IMR-90 (cell line): Measurements from ENCODE around the gene KAT2B. TPM values are rescaled to one million over a fixed set of nuclear protein-coding genes. Genes with fewer than 3 reads are reported as not detected.

Source experiments
- ATAC-seq: fragments of 200-7000 bp; cut with Tn5 transposase; 2 replicates; pipeline ENCODE4 v1.9.1; 2020; ENCODE audit warnings: low read depth, mild to moderate bottlenecking, moderate library complexity
- BruUV-seq: library from RNA; stranded (reverse); fragments of 400-500 nt; replicated peaks from 2 replicates; lab custom pipeline; 2021; lab: Mats Ljungman, UMichigan
- CTCF ChIA-PET: fragments of 300-600 bp; formaldehyde crosslinking; extraction: SDS; loops from one replicate; lab custom pipeline; 2021; ENCODE audit warnings: antibody characterized with exemption; lab: Yijun Ruan, JAX
- POLR2A ChIA-PET: fragments of 300-600 bp; sonication (Branson Sonifier 250); formaldehyde crosslinking; loops from one replicate; lab custom pipeline; 2022; ENCODE audit warnings: antibody characterized with exemption; ENCODE audit not compliant: unreplicated experiment; lab: Charles Lee
- DNase-seq: peaks from one replicate; pipeline ENCODE4 v3.0.0; 2013
- H2AFZ ChIP-seq: replicated peaks from 2 replicates; pipeline ENCODE3; 2013; ENCODE audit warnings: low read length, mild to moderate bottlenecking; ENCODE audit not compliant: poor library complexity
- H2AK5ac ChIP-seq: 2 replicates; pipeline ENCODE4 v1.6.1; 2013; ENCODE audit warnings: low read depth, low read length, inconsistent platforms
- H2AK9ac ChIP-seq: replicated peaks from 2 replicates; pipeline ENCODE3; 2013; ENCODE audit warnings: mild to moderate bottlenecking, low read depth, low read length, moderate library complexity; ENCODE audit not compliant: poor library complexity
- H2BK120ac ChIP-seq: 2 replicates; pipeline ENCODE4 v1.6.1; 2013; ENCODE audit warnings: low read depth, low read length, inconsistent platforms
- H2BK15ac ChIP-seq: 3 replicates; pipeline ENCODE4 v1.6.1; 2013; ENCODE audit warnings: low read depth, low read length, inconsistent platforms
- H2BK20ac ChIP-seq: 2 replicates; pipeline ENCODE4 v1.6.1; 2013; ENCODE audit warnings: low read depth, mild to moderate bottlenecking, inconsistent platforms, low read length, moderate library complexity
- H2BK5ac ChIP-seq: 2 replicates; pipeline ENCODE4 v1.6.1; 2013; ENCODE audit warnings: mild to moderate bottlenecking, low read depth, low read length, inconsistent platforms; ENCODE audit not compliant: poor library complexity, severe bottlenecking
- H3K14ac ChIP-seq: replicated peaks from 2 replicates; pipeline ENCODE4 v1.6.1; 2013; ENCODE audit warnings: low read depth, low read length, inconsistent platforms
- H3K18ac ChIP-seq: 2 replicates; pipeline ENCODE4 v1.6.1; 2013; ENCODE audit warnings: low read depth, low read length, control low read depth
- H3K23ac ChIP-seq: 2 replicates; pipeline ENCODE4 v1.6.1; 2013; ENCODE audit warnings: low read depth, low read length, inconsistent platforms
- H3K27ac ChIP-seq: 2 replicates; pipeline ENCODE4 v1.5.1; 2013; ENCODE audit warnings: mild to moderate bottlenecking, control low read depth, low read length; ENCODE audit not compliant: insufficient read depth
- H3K27me3 ChIP-seq: 2 replicates; pipeline ENCODE4 v1.6.1; 2013; ENCODE audit warnings: low read length; ENCODE audit not compliant: control insufficient read depth, insufficient read depth
- H3K36me3 ChIP-seq: 2 replicates; pipeline ENCODE4 v1.6.1; 2013; ENCODE audit warnings: low read length, mixed read lengths; ENCODE audit not compliant: control insufficient read depth, insufficient read depth
- H3K4ac ChIP-seq: 2 replicates; pipeline ENCODE4 v1.6.1; 2013; ENCODE audit warnings: low read depth, low read length, inconsistent platforms
- H3K4me1 ChIP-seq: 2 replicates; pipeline ENCODE4 v1.6.1; 2013; ENCODE audit warnings: low read length, mixed read lengths; ENCODE audit not compliant: control insufficient read depth, insufficient read depth
- H3K4me2 ChIP-seq: 2 replicates; pipeline ENCODE4 v1.6.1; 2013; ENCODE audit warnings: low read depth, mild to moderate bottlenecking, control low read depth, low read length, moderate library complexity
- H3K4me3 ChIP-seq: 2 replicates; pipeline ENCODE4 v1.5.1; 2013; ENCODE audit warnings: low read depth, mild to moderate bottlenecking, control low read depth, low read length, moderate library complexity; ENCODE audit not compliant: insufficient read depth
- H3K56ac ChIP-seq: 2 replicates; pipeline ENCODE4 v1.6.1; 2013; ENCODE audit warnings: low read length, inconsistent platforms; ENCODE audit not compliant: insufficient read depth; ENCODE audit errors: extremely low read depth
- H3K79me1 ChIP-seq, 2 experiments: 2 replicates each; pipeline ENCODE4 v1.6.1; 2013; ENCODE audit warnings: low read length in 2 of 2, inconsistent platforms in 1 of 2, low read depth in 1 of 2
- H3K9ac ChIP-seq: 2 replicates; pipeline ENCODE4 v1.6.1; 2013; ENCODE audit warnings: low read depth, low read length, control low read depth
- H3K9me1 ChIP-seq: 2 replicates; pipeline ENCODE4 v1.6.1; 2013; ENCODE audit warnings: low read length, inconsistent platforms; ENCODE audit not compliant: insufficient read depth
- H3K9me3 ChIP-seq: 2 replicates; pipeline ENCODE4 v1.6.1; 2013; ENCODE audit warnings: low read length; ENCODE audit not compliant: control insufficient read depth, insufficient read depth
- H4K20me1 ChIP-seq: 2 replicates; pipeline ENCODE4 v1.6.1; 2013; ENCODE audit warnings: low read length, inconsistent platforms; ENCODE audit not compliant: insufficient read depth
- H4K5ac ChIP-seq: 2 replicates; pipeline ENCODE4 v1.6.1; 2013; ENCODE audit warnings: mild to moderate bottlenecking, low read depth, low read length, control low read depth
- H4K8ac ChIP-seq, 2 experiments: 2 replicates each; pipeline ENCODE4 v1.6.1; 2013; ENCODE audit warnings: low read depth in 2 of 2, low read length in 2 of 2, control low read depth in 1 of 2, inconsistent platforms in 1 of 2
- H4K91ac ChIP-seq: 2 replicates; pipeline ENCODE4 v1.6.1; 2013; ENCODE audit warnings: low read depth, low read length, inconsistent platforms; ENCODE audit not compliant: insufficient read depth
- BHLHE40 ChIP-seq: fragments of 150-350 bp; IDR thresholded peaks from 2 replicates; pipeline ENCODE4 v1.6.1; 2016; ENCODE audit warnings: mild to moderate bottlenecking, low read depth, low read length
- CEBPB ChIP-seq: IDR thresholded peaks from 2 replicates; pipeline ENCODE4 v1.6.1; 2012; ENCODE audit warnings: low read depth, low read length, improper control_type of control experiment
- CHD1 ChIP-seq: IDR thresholded peaks from 2 replicates; pipeline ENCODE4 v1.6.1; 2012; ENCODE audit warnings: low read depth, low read length, improper control_type of control experiment
- FOS ChIP-seq: fragments of 150-350 bp; IDR thresholded peaks from 2 replicates; pipeline ENCODE4 v1.6.1; 2016; ENCODE audit warnings: low read depth, low read length
- MAFK ChIP-seq: IDR thresholded peaks from 2 replicates; pipeline ENCODE4 v1.6.1; 2012; ENCODE audit warnings: low read depth, low read length, improper control_type of control experiment
- MAZ ChIP-seq: IDR thresholded peaks from 2 replicates; pipeline ENCODE4 v1.6.1; 2012; ENCODE audit warnings: low read depth, mild to moderate bottlenecking, low read length, improper control_type of control experiment, moderate library complexity, borderline replicate concordance
- MXI1 ChIP-seq: IDR thresholded peaks from 2 replicates; pipeline ENCODE4 v1.6.1; 2012; ENCODE audit warnings: low read depth, mild to moderate bottlenecking, low read length, moderate library complexity, borderline replicate concordance
- NFE2L2 ChIP-seq: fragments of 150-350 bp; IDR thresholded peaks from 2 replicates; pipeline ENCODE4 v1.6.1; 2016; ENCODE audit warnings: low read depth, mild to moderate bottlenecking, low read length
- POLR2A ChIP-seq: IDR thresholded peaks from 2 replicates; pipeline ENCODE4 v1.6.1; 2012; ENCODE audit warnings: mild to moderate bottlenecking, low read depth, low read length
- RAD21 ChIP-seq: IDR thresholded peaks from 2 replicates; pipeline ENCODE4 v1.6.1; 2012; ENCODE audit warnings: low read length, improper control_type of control experiment
- RCOR1 ChIP-seq: IDR thresholded peaks from 2 replicates; pipeline ENCODE4 v1.6.1; 2012; ENCODE audit warnings: mild to moderate bottlenecking, low read length, improper control_type of control experiment; ENCODE audit not compliant: insufficient replicate concordance
- RFX5 ChIP-seq: IDR thresholded peaks from 2 replicates; pipeline ENCODE4 v1.8.0; 2012; ENCODE audit warnings: low read depth, mild to moderate bottlenecking, low read length, moderate library complexity
- USF2 ChIP-seq: fragments of 150-350 bp; IDR thresholded peaks from 2 replicates; pipeline ENCODE4 v1.6.1; 2017; ENCODE audit warnings: mild to moderate bottlenecking, antibody characterized with exemption, low read length, low read depth
- WGBS, 2 experiments: methylation state at CpG; one replicate each; pipeline versions ENCODE4 v1.1.5 to v1.1.7; 2013; ENCODE audit warnings: missing lambda C conversion rate in 2 of 2; ENCODE audit not compliant: insufficient read length in 1 of 2; ENCODE audit errors: extremely low coverage in 2 of 2; 5-methylcytosine and 5-hydroxymethylcytosine counted together
- dilution Hi-C: fragments of 300-500 bp; cut with HindIII; formaldehyde crosslinking; loops from one replicate; pipeline ENCODE4 v1.14.3; 2018; ENCODE audit warnings: low sequenced_read_pairs; ENCODE audit not compliant: unreplicated experiment
- in situ Hi-C: fragments of 300-500 bp; cut with MboI; formaldehyde crosslinking; loops from 3 replicates; pipeline ENCODE4 v1.14.3; 2019; ENCODE audit warnings: low sequenced_read_pairs, inconsistent platforms, mixed read lengths
- intact Hi-C: fragments of 100-400 bp; cut with micrococcal nuclease; formaldehyde crosslinking; loops from 2 replicates; pipeline ENCODE4 v1.10.0; 2022
- polyA plus RNA-seq, 3 experiments: library from polyadenylated mRNA; depleted of rRNA; stranded (reverse); fragments of >200 nt; gene quantifications; 2 replicates each; pipeline ENCODE4 v1.2.3, GENCODE V29; 2012; ENCODE audit warnings: low replicate concordance in 1 of 3
- total RNA-seq: library from RNA; depleted of rRNA; stranded (reverse); fragments of >200 nt; gene quantifications from 2 replicates; pipeline ENCODE4 v1.2.3, GENCODE V29; 2012
- TF ChIP-seq, protein P1 (sequence below): conservative IDR thresholded peaks from 2 replicates; pipeline ENCODE4 v1.5.1; 2012; ENCODE audit warnings: mild to moderate bottlenecking, low read depth, low read length, improper control_type of control experiment
- TF ChIP-seq, protein P2 (sequence below): fragments of 150-350 bp; IDR thresholded peaks from 2 replicates; pipeline ENCODE4 v1.6.1; 2016; ENCODE audit warnings: low read depth, mild to moderate bottlenecking, low read length, moderate library complexity, borderline replicate concordance

The KAT2B gene
- total and polyA plus RNA-seq, 2 of the 4 experiments (the other 2 are of a cell fraction), result 2.0 to 2.2 TPM

DNA sequence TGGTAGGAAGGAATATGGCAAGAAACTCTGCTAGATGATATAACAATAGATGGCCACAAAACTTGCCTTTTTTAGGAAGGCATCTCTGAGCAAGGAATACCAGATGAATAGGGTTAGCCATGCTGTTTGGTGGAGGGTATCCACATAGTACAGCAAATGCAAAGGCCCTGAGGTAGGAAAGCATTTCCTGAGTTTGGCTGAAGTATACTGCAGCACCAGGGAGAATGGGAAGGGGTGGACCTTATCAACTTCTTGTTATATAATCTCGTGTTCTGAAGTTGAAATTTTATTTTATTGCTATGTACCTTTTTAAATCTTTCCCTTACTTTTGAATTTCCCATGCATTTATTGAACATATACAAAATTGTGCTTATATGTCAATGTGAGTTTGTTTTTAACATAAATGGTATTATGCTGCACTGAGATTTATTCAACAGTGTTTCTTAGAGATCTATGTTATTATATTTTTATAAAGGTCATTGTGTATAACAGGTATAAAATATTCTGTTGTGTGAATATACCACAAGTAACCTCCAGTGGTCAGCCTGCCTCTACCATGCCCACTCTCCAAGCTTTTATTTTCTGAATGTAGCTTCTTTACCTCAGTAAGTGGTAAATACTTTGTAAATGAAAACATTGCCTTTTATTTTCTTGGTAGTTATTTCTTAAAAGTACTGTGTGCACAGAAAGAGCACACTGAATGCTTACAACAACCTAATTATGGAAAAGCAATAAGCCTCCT, 2.8 kb upstream of the KAT2B start:
- Histone ChIP-seq H2AFZ (no peak overlapping the region), H3K23ac (no peak overlapping the region), H2BK5ac (no peak overlapping the region), H3K36me3 (no peaks in the 10 kb centered on the region), H2AK5ac (no peak overlapping the region), H3K4me1 (no peaks in the 10 kb centered on the region), H4K91ac (no peak overlapping the region), H3K9me1 (no peaks in the 10 kb centered on the region), H2BK20ac (no peak overlapping the region), H3K79me1 (0 out of 4 replicates have a peak, but pooled peaks cover 0 to 4% of the 10 kb centered on the region in 2 experiments), H3K56ac (no peak overlapping the region), H3K27me3 (no peaks in the 10 kb centered on the region), H2BK15ac (no peak overlapping the region), H3K27ac (no peak overlapping the region), H4K8ac (no peak overlapping the region), H2AK9ac (no peak overlapping the region), H4K5ac (no peak overlapping the region), H4K20me1 (peaks cover 3% of the 10 kb centered on the region), H3K4me3 (no peak overlapping the region), H2BK120ac (no peak overlapping the region), H3K4ac (no peak overlapping the region), H3K18ac (no peak overlapping the region), H3K9me3 (no peaks in the 10 kb centered on the region), H3K9ac (no peak overlapping the region), H3K4me2 (no peak overlapping the region), H3K14ac (no peak overlapping the region)
- no TSS peak for BruUV-seq
- POLR2A ChIA-PET, result no interaction called here
- in situ Hi-C loops (no loop called here), dilution Hi-C loops (no loop called here), intact Hi-C loops (loop anchor here (5.0 to 10.0 kb wide), 2 partner anchors 70 to 307 kb away; no protein-coding TSS in a partner anchor)
- CTCF ChIA-PET, result interaction anchor here (0.6 kb wide), 1 partner anchor 133 kb away, joined by 5 read pairs; no protein-coding TSS in a partner anchor
- WGBS, 2 experiments, result no CpG with 5 or more reads among the region's 1 CpG
- ATAC-seq, result no peak
- DNase-seq, result no peak
- TF ChIP-seq FOS (no peak), CHD1 (no peak), USF2 (no peak), RCOR1 (no peak), MAZ (no peak), BHLHE40 (no peak), RFX5 (no peak), CEBPB (no peak), MXI1 (no peak), NFE2L2 (no peak), POLR2A (no peak), RAD21 (no peak), MAFK (no peak)
- TF ChIP-seq, protein P1, sequence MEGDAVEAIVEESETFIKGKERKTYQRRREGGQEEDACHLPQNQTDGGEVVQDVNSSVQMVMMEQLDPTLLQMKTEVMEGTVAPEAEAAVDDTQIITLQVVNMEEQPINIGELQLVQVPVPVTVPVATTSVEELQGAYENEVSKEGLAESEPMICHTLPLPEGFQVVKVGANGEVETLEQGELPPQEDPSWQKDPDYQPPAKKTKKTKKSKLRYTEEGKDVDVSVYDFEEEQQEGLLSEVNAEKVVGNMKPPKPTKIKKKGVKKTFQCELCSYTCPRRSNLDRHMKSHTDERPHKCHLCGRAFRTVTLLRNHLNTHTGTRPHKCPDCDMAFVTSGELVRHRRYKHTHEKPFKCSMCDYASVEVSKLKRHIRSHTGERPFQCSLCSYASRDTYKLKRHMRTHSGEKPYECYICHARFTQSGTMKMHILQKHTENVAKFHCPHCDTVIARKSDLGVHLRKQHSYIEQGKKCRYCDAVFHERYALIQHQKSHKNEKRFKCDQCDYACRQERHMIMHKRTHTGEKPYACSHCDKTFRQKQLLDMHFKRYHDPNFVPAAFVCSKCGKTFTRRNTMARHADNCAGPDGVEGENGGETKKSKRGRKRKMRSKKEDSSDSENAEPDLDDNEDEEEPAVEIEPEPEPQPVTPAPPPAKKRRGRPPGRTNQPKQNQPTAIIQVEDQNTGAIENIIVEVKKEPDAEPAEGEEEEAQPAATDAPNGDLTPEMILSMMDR, result no peak
- TF ChIP-seq, protein P2, sequence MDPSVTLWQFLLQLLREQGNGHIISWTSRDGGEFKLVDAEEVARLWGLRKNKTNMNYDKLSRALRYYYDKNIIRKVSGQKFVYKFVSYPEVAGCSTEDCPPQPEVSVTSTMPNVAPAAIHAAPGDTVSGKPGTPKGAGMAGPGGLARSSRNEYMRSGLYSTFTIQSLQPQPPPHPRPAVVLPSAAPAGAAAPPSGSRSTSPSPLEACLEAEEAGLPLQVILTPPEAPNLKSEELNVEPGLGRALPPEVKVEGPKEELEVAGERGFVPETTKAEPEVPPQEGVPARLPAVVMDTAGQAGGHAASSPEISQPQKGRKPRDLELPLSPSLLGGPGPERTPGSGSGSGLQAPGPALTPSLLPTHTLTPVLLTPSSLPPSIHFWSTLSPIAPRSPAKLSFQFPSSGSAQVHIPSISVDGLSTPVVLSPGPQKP, result no peak
